Mesothelial cell of epicardium (in vitro differentiated cells): ENCODE measurements around the gene CHRNA7. TPM values are rescaled to one million over a fixed set of nuclear protein-coding genes. Genes with fewer than 3 reads are reported as not detected.
"Not testable (repeated sequence)": the region's sequence is repeated elsewhere in the genome, so short reads cannot be mapped to it uniquely, and the experiment has no call there.

Experiments used
- DNase-seq, 2 experiments: peaks; one replicate each; pipeline ENCODE4 v3.0.0; 2021; ENCODE audit warnings: low spot score in 2 of 2; ENCODE audit not compliant: unreplicated experiment in 2 of 2
- H3K27ac Mint-ChIP-seq: 2 replicates; pipeline ENCODE4 v1.8.0; 2021; ENCODE audit warnings: mixed read lengths
- H3K27me3 Mint-ChIP-seq: 2 replicates; pipeline ENCODE4 v1.8.0; 2021; ENCODE audit warnings: low read depth, mixed read lengths
- H3K36me3 Mint-ChIP-seq: 2 replicates; pipeline ENCODE4 v1.8.0; 2021; ENCODE audit warnings: mixed read lengths
- H3K4me1 Mint-ChIP-seq: 2 replicates; pipeline ENCODE4 v1.8.0; 2021; ENCODE audit warnings: mixed read lengths
- H3K4me3 Mint-ChIP-seq: 2 replicates; pipeline ENCODE4 v1.8.0; 2021; ENCODE audit warnings: mild to moderate bottlenecking, moderate library complexity, mixed read lengths
- H3K9me3 Mint-ChIP-seq: 2 replicates; pipeline ENCODE4 v1.8.0; 2021; ENCODE audit warnings: mixed read lengths
- CTCF ChIP-seq: fragments of 200-600 bp; sonication (generic); IDR thresholded peaks from one replicate; pipeline ENCODE4 v1.5.0; 2021; ENCODE audit warnings: antibody characterized with exemption; ENCODE audit not compliant: unreplicated experiment
- total RNA-seq: library from RNA; stranded (reverse); gene quantifications from 3 replicates; pipeline ENCODE4 v1.2.1, GENCODE V29; 2021

The CHRNA7 gene
- total RNA-seq, 1 donor from 2014 or later = 3.0 TPM

DNA sequence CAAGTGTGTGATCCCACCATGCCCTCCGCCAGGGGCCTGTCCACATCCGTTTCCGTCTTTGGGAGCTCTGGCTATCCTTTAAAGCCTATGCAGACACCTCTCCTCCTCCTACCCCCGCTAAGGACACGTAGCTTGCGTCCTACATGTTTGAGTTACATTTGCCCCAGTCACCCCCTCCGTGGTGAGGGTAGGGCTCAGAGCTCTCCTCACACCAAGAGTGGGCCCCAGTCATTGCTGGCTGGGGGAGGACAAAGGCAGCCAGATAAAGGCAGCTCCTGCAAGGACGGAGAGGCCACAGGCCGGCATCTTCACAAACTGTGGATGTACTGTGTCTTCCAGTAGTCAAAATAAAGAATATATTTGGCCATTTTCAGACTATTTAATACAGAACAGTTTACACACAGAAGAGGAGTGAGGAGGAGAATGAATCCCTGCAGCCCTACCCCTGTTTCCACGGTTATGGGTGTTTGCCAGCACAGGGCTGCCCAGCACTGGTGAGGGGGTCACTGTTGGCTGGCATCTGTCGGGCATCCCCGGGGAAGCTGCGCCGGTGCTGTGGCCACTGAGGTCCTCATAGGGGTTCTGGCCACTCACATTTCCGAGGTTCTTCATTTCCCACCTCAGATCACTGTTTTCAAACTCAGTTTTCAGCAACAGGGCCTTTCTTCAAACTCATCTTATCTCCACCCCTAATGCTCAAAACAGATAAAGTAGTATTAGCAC lies 118.7 kb downstream of the CHRNA7 start:
- no peak for TF ChIP-seq CTCF
- no peak for DNase-seq
- Mint-ChIP-seq H3K36me3 (no peaks in the 10 kb centered on the region), H3K27me3 (peaks cover 33% of the 10 kb centered on the region), H3K9me3 (peaks cover 4% of the 10 kb centered on the region), H3K4me1 (peaks cover 9% of the 10 kb centered on the region), H3K4me3 (no peak overlapping the region), H3K27ac (no peak overlapping the region)

GRCh38 chr15:32152574-32152973 lies 122.3 kb downstream of the CHRNA7 start:
- H3K4me1 Mint-ChIP-seq = peaks cover 9% of the 10 kb centered on the region
- no peak for TF ChIP-seq CTCF
- no peak for DNase-seq
- H3K27me3 Mint-ChIP-seq = peaks cover 23% of the 10 kb centered on the region
- no peaks in the 10 kb centered on the region for H3K36me3 Mint-ChIP-seq
- no peak overlapping the region for H3K4me3 Mint-ChIP-seq
- H3K27ac Mint-ChIP-seq = no peak overlapping the region
- no peaks in the 10 kb centered on the region for H3K9me3 Mint-ChIP-seq

DNA sequence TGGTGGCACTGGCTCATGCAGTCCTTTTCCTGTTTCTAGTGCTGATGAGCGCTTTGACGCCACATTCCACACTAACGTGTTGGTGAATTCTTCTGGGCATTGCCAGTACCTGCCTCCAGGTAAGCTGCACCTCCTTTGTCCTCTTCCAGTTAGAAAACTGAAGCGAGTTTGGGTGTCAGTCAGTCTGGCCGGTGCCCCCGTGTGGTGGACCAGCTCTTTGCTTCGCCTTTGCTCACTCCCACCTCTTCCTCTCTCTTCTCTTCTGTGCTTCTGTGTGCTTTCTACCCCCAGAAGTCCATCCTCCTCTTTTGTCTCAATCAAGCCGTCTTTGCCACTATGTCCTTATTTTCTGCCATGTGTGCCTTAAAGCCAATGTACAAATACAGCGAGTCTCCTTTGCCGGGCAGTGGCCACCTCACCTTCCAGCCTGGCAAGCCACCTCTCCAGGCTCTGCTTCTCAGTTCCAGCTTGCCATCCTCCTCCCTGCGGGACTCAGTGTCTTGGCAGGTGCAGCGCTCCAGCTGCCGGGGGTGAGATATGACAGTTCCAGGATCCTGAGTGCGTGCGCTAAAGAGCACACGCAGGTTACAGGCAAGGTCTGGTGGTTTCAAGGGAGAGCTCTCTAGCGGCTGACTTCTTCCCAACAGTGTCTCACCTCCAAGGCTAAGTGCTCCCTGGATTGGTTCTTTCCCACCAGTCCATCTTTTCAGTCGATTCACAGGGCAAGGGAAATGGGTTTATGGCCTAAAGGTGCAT lies 123.7 kb downstream of the CHRNA7 start:
- H3K4me3 Mint-ChIP-seq, H3K9me3 Mint-ChIP-seq, H3K4me1 Mint-ChIP-seq, H3K36me3 Mint-ChIP-seq, H3K27ac Mint-ChIP-seq, DNase-seq: not testable (repeated sequence)
- peaks cover 20% of the 10 kb centered on the region for H3K27me3 Mint-ChIP-seq

GRCh38 chr15:32162143-32162542 lies 131.8 kb downstream of the CHRNA7 start:
- not testable (repeated sequence) for H3K27me3 Mint-ChIP-seq, H3K4me1 Mint-ChIP-seq, H3K27ac Mint-ChIP-seq, H3K36me3 Mint-ChIP-seq, DNase-seq, H3K4me3 Mint-ChIP-seq, H3K9me3 Mint-ChIP-seq

GRCh38 chr15:32164065-32164464 lies 133.8 kb downstream of the CHRNA7 start:
- H3K27ac Mint-ChIP-seq, H3K4me1 Mint-ChIP-seq, H3K27me3 Mint-ChIP-seq, DNase-seq, H3K36me3 Mint-ChIP-seq, H3K9me3 Mint-ChIP-seq, H3K4me3 Mint-ChIP-seq: not testable (repeated sequence)

- H3K9me3 Mint-ChIP-seq, H3K36me3 Mint-ChIP-seq, H3K27me3 Mint-ChIP-seq, DNase-seq, H3K4me3 Mint-ChIP-seq, H3K27ac Mint-ChIP-seq, H3K4me1 Mint-ChIP-seq: not testable (repeated sequence)
Measured at GRCh38 chr15:32164747-32165146, 134.4 kb downstream of the CHRNA7 start.

GRCh38 chr15:32165775-32166174 lies 135.5 kb downstream of the CHRNA7 start:
- H3K27me3 Mint-ChIP-seq, DNase-seq, H3K4me1 Mint-ChIP-seq, H3K27ac Mint-ChIP-seq, H3K36me3 Mint-ChIP-seq, H3K9me3 Mint-ChIP-seq, H3K4me3 Mint-ChIP-seq: not testable (repeated sequence)

DNA sequence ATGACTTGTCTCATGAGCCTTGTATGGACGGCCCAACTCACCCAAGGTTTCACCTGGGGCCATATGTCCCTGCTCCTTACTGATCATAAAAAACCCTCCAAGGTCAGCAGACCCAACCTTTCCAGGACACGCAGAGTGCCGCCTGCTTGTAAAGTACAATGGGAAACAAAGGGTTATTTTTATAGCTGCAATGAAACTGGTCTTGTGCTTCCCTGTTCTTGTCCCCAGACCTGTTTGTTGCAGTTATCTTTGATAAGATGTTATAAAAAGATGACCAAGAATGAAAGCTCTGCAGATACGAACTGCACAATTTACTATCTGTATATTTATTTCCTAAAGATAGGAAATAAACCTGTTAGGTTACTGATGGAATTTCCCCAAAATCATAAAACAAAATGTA lies 136.0 kb downstream of the CHRNA7 start:
- not testable (repeated sequence) for H3K36me3 Mint-ChIP-seq, DNase-seq, H3K4me1 Mint-ChIP-seq, H3K9me3 Mint-ChIP-seq, H3K27ac Mint-ChIP-seq, H3K4me3 Mint-ChIP-seq, H3K27me3 Mint-ChIP-seq

GRCh38 chr15:32167913-32168312 lies 137.6 kb downstream of the CHRNA7 start:
- not testable (repeated sequence) for H3K27me3 Mint-ChIP-seq, H3K4me3 Mint-ChIP-seq, H3K4me1 Mint-ChIP-seq, DNase-seq, H3K27ac Mint-ChIP-seq, H3K36me3 Mint-ChIP-seq, H3K9me3 Mint-ChIP-seq

- not testable (repeated sequence) for H3K36me3 Mint-ChIP-seq, H3K4me3 Mint-ChIP-seq, H3K27me3 Mint-ChIP-seq, DNase-seq, H3K4me1 Mint-ChIP-seq, H3K27ac Mint-ChIP-seq, H3K9me3 Mint-ChIP-seq
Measured at GRCh38 chr15:32180579-32180978, 150.3 kb downstream of the CHRNA7 start.

GRCh38 chr15:32193780-32194179 lies 163.5 kb downstream of the CHRNA7 start:
- not testable (repeated sequence) for H3K27me3 Mint-ChIP-seq, H3K27ac Mint-ChIP-seq, H3K36me3 Mint-ChIP-seq, DNase-seq, H3K9me3 Mint-ChIP-seq, H3K4me1 Mint-ChIP-seq, H3K4me3 Mint-ChIP-seq

DNA sequence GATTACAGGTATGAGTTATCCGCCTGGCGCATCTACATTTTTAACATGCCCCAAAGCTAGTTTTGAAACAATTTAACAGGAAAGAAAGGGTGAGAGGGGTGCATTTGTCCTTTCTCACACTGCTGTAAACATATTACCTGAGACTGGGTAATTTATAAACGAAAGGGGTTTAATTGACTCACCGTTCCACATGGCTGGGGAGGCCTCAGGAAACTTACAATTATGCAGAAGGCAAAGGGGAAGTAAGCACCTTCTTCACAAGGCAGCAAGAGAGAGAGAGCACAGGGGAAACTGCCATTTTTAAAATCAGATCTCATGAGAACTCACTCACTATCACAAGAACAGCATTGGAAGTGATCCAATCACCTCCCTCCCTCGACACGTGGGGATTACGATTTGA lies 165.9 kb downstream of the CHRNA7 start:
- not testable (repeated sequence) for H3K27ac Mint-ChIP-seq, H3K9me3 Mint-ChIP-seq, H3K27me3 Mint-ChIP-seq, DNase-seq, H3K36me3 Mint-ChIP-seq, H3K4me1 Mint-ChIP-seq, H3K4me3 Mint-ChIP-seq
